Fibroblast of mammary gland (primary cell): ENCODE results near the gene SPSB3.

Experiments used
- DNase-seq: peaks from one replicate; pipeline ENCODE4 v3.0.0-alpha.2; 2010; ENCODE audit warnings: low read depth
- H3K4me3 ChIP-seq: 2 replicates; pipeline ENCODE4 v1.5.1; 2011; ENCODE audit warnings: low read depth, mild to moderate bottlenecking, low read length, moderate library complexity; ENCODE audit not compliant: control insufficient read depth
- TF ChIP-seq, protein P1 (sequence below): conservative IDR thresholded peaks from 2 replicates; pipeline ENCODE4 v1.5.1; 2011; ENCODE audit warnings: low read depth, low read length, inconsistent platforms; ENCODE audit not compliant: control insufficient read depth, insufficient read depth

The SPSB3 gene

DNA sequence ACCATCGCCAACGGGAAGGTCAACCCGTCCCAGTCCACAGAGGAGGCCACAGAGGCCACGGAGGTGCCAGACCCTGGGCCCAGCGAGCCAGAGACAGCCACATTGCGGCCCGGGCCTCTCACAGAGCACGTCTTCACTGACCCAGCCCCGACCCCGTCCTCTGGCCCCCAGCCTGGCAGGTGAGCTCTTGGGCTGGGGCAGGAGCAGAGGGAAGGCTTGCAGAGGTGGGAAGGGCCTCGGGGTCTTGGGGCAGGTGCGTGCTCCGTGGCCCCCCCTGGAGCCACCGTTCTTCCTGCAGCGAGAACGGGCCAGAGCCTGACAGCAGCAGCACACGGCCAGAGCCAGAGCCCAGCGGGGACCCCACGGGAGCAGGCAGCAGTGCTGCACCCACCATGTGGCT is 16.1 kb downstream of the SPSB3 start:
- DNase-seq: no peak
- H3K4me3 ChIP-seq: no peak overlapping the region
- TF ChIP-seq, protein P1, sequence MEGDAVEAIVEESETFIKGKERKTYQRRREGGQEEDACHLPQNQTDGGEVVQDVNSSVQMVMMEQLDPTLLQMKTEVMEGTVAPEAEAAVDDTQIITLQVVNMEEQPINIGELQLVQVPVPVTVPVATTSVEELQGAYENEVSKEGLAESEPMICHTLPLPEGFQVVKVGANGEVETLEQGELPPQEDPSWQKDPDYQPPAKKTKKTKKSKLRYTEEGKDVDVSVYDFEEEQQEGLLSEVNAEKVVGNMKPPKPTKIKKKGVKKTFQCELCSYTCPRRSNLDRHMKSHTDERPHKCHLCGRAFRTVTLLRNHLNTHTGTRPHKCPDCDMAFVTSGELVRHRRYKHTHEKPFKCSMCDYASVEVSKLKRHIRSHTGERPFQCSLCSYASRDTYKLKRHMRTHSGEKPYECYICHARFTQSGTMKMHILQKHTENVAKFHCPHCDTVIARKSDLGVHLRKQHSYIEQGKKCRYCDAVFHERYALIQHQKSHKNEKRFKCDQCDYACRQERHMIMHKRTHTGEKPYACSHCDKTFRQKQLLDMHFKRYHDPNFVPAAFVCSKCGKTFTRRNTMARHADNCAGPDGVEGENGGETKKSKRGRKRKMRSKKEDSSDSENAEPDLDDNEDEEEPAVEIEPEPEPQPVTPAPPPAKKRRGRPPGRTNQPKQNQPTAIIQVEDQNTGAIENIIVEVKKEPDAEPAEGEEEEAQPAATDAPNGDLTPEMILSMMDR: no peak

DNA sequence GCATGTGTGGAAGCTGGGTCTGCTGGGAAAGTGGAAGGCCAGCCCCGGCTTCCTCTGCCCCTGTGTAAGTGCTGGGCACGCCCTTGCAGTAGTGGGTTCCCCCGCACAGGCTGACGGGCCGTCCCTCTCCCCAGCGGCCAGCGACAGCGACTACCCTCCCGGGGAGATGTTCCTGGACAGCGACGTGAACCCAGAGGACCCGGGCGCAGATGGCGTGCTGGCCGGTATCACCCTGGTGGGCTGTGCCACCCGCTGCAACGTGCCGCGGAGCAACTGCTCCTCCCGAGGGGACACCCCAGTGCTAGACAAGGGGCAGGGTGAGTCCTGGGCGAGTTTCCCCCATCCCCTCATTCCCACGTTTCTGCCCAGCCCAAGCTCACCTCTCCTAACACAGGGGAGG is 16.5 kb downstream of the SPSB3 start:
- no peak for DNase-seq
- TF ChIP-seq, protein P1: no peak
- no peak overlapping the region for H3K4me3 ChIP-seq

DNA sequence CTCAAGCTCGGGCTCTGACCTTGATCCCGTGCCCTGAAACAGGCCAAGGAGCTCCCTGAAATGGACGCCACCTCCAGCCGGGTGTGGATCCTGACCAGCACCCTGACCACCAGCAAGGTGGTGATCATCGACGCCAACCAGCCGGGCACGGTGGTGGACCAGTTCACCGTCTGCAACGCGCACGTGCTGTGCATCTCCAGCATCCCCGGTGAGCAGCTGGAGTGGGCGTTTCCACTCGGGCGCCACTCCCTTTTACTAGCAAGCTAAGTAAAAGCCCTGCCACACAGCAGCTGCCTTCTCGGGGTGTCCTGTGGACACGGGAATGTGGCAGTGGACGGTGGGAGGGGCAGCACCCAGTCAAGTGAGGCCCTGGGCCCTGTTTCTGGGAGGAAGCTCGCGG is 17.4 kb downstream of the SPSB3 start:
- no peak for DNase-seq
- TF ChIP-seq, protein P1: no peak
- H3K4me3 ChIP-seq: no peak overlapping the region

DNA sequence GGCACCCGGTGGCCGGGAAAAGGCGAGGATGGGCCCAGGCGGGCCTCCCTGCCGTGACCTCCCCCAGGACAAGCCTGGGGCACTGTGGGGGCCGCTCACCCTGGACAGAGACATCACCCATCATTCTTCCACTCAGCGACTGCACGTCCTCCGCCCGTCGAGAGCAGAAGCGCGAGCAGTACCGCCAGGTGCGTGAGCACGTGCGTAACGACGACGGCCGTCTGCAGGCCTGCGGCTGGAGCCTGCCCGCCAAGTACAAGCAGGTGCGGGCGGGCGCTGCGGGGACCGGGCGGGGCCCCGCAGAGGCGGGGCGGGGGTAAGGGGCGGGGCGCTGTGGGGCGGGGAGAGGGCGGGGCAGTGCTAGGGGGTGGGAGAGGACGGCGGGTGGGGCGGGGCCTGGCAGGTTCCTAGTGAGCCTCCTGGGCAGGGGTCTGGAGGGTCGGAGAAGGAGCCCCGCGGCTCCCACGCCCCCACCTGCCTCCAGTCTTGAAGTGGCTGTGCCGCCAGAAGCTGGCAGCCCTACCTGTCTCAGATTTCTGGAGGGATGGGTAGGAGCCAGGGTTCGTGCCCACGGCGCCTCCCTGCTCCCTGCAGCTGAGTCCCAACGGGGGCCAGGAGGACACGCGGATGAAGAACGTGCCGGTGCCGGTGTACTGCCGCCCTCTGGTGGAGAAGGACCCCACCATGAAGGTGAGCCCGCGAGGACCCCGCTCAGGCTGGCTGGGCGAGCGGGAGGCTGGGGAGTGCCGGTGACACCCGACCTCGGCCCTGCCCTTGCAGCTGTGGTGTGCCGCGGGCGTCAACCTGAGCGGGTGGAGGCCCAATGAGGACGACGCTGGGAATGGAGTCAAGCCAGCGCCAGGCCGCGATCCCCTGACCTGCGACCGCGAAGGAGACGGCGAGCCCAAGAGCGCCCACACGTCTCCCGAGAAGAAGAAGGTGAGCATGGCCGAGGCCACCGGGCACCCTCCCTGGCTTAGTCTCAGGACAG is 18.6 kb downstream of the SPSB3 start:
- TF ChIP-seq, protein P1: peak; percentile 31
- no peak for DNase-seq
- H3K4me3 ChIP-seq: no peak overlapping the region

DNA sequence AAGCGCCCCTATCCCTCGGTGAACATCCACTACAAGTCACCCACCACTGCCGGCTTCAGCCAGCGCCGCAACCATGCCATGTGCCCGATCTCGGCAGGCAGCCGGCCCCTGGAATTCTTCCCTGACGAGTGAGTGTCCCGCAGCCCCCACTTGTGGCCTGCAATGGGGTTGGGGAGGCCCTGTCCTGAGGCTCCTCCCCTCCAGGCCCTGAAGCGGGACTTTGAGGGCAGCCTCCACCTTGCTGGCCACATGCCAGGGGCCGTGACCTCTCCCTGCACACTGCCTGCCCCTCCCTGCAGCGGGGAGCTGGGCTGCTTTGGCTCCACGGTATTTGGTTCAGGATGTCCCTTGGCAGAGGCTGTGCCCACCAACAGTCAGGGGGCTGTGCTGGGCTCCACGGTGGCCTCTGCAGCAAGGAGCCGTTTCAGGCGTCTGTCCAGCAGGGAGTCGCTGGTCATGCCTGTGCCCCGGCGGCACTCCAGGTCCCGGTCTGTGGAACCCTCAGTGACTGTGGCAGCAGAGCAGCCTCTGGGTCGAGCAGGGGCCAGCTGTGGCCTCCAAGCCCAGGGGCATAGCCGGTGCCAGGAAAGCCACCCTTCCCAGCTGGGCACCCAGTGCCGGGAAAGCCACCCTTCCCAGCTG is 19.4 kb downstream of the SPSB3 start:
- TF ChIP-seq, protein P1: no peak
- no peak for DNase-seq
- no peak overlapping the region for H3K4me3 ChIP-seq

DNA sequence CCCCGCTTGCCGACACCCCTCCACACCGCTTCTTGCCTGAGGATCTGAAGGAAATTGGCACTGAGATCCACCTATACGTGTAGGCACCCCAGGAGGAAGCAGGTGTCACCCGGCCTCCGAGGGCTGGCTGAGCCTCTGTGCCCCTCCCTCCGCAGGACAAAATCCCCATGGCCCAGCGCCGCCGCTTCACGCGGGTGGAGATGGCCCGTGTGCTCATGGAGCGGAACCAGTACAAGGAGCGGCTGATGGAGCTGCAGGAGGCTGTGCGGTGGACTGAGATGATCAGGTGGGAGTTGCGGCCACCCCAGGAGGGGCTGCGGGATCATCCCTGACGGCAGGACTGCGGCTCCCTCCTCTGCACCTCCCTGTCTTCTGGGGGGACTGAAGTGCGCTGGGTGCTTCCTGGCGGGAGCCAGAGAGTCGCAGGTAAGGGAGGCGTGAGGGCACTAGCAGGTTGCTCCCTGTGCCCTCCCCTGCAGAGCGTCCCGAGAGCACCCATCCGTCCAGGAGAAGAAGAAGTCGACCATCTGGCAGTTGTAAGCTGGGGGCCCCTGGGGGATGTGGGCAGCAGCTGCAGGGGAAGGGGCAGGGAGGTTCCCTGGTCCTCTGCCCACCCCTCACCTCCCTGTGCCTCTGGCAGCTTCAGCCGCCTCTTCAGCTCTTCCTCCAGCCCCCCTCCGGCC is 20.0 kb downstream of the SPSB3 start:
- H3K4me3 ChIP-seq: no peak overlapping the region

More for the DNA sequence above, 20.0 kb downstream of the SPSB3 start:
- no peak for DNase-seq
- TF ChIP-seq, protein P1: no peak
